OCI-LY1 (cell line): ENCODE data around the gene CARD18.

ENCODE experiments used
- H2AFZ ChIP-seq: fragments of 200-600 bp; sonication (generic), shearing (Covaris generic); 2 replicates; pipeline ENCODE4 v1.6.0; 2014; ENCODE audit warnings: antibody characterized with exemption, mild to moderate bottlenecking, low read length
- H3F3A ChIP-seq: fragments of 200-600 bp; sonication (generic), shearing (Covaris generic); 2 replicates; pipeline ENCODE4 v1.6.0; 2014; ENCODE audit warnings: mild to moderate bottlenecking, antibody characterized with exemption, low read length, moderate library complexity; ENCODE audit not compliant: insufficient read depth
- H3K27ac ChIP-seq: fragments of 200-600 bp; sonication (generic); 2 replicates; pipeline ENCODE4 v1.5.1; 2014; ENCODE audit warnings: low read length, mixed run types, mild to moderate bottlenecking, low read depth; ENCODE audit not compliant: poor library complexity, severe bottlenecking
- H3K27me3 ChIP-seq: fragments of 200-600 bp; sonication (generic); 2 replicates; pipeline ENCODE4 v1.6.0; 2014; ENCODE audit warnings: antibody characterized with exemption, mild to moderate bottlenecking, low read length, moderate library complexity; ENCODE audit not compliant: insufficient read depth
- H3K36me3 ChIP-seq: fragments of 200-600 bp; sonication (generic); 2 replicates; pipeline ENCODE4 v1.6.1; 2014; ENCODE audit warnings: mild to moderate bottlenecking, antibody characterized with exemption, low read length, moderate library complexity, mixed read lengths; ENCODE audit not compliant: insufficient read depth
- H3K4me1 ChIP-seq: fragments of 200-600 bp; sonication (generic); 2 replicates; pipeline ENCODE4 v1.5.1; 2014; ENCODE audit warnings: mild to moderate bottlenecking, low read length, moderate library complexity; ENCODE audit not compliant: insufficient read depth, severe bottlenecking
- H3K4me2 ChIP-seq: fragments of 200-600 bp; sonication (generic), shearing (Covaris generic); 2 replicates; pipeline ENCODE4 v1.6.1; 2014; ENCODE audit warnings: low read length
- H3K4me3 ChIP-seq: fragments of 200-600 bp; sonication (generic); 2 replicates; pipeline ENCODE4 v1.5.1; 2014; ENCODE audit warnings: low read length, low read depth, mild to moderate bottlenecking, mixed read lengths; ENCODE audit not compliant: poor library complexity, severe bottlenecking
- H3K79me2 ChIP-seq: fragments of 200-600 bp; shearing (Covaris generic); 2 replicates; pipeline ENCODE4 v1.6.1; 2016; ENCODE audit warnings: mixed run types, low read length, mixed read lengths; ENCODE audit not compliant: insufficient read depth
- H3K9ac ChIP-seq: fragments of 200-600 bp; sonication (generic), shearing (Covaris generic); 2 replicates; pipeline ENCODE4 v1.6.1; 2014; ENCODE audit warnings: mild to moderate bottlenecking, low read length, mixed read lengths
- H3K9me2 ChIP-seq: fragments of 200-600 bp; sonication (generic), shearing (Covaris generic); 2 replicates; pipeline ENCODE4 v1.6.1; 2014; ENCODE audit warnings: low read depth, mild to moderate bottlenecking, low read length, mixed read lengths
- H3K9me3 ChIP-seq: fragments of 200-600 bp; shearing (Covaris generic); 2 replicates; pipeline ENCODE4 v1.6.1; 2014; ENCODE audit warnings: low read length, mixed read lengths
- H4K20me1 ChIP-seq: fragments of 200-600 bp; sonication (generic), shearing (Covaris generic); 2 replicates; pipeline ENCODE4 v1.6.0; 2016; ENCODE audit warnings: mild to moderate bottlenecking, low read length; ENCODE audit not compliant: insufficient read depth
- EZH2 ChIP-seq: fragments of 200-600 bp; sonication (generic), shearing (Covaris generic); IDR thresholded peaks from 2 replicates; pipeline ENCODE4 v1.8.0; 2017; ENCODE audit warnings: borderline replicate concordance, mixed run types, mild to moderate bottlenecking, antibody characterized with exemption, low read length, moderate library complexity, mixed read lengths
- TF ChIP-seq, protein P1 (sequence below): fragments of 200-600 bp; sonication (generic), shearing (Covaris generic); IDR thresholded peaks from 2 replicates; pipeline ENCODE4 v1.5.1; 2017; ENCODE audit warnings: mild to moderate bottlenecking, antibody characterized with exemption, low read length, moderate library complexity, mixed read lengths

Gene CARD18

GRCh38 chr11:105177658-105178057 is 38.1 kb upstream of the CARD18 start:
- no peaks in the 10 kb centered on the region for H4K20me1 ChIP-seq

DNA sequence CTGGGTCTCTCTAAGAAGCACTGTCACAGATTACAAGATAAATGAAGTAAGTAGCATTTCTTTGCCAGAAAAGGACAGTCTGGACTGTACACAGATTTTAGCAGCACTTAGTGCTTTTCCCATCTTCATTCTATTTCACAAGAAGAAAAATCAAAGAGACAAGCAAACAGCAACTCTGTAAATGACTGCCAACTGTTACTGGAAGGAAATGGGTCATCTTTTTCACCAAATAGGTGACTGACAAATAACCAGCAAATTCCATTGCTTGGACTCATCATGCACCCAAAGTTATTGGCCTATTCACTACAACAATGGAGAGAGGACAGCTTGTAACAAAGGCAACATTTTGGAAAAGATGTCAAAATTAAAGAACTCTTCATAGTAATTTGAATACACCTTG is 28.9 kb upstream of the CARD18 start:
- no peak overlapping the region for H2AFZ ChIP-seq

More at GRCh38 chr11:105177658-105178057, 38.1 kb upstream of the CARD18 start:
- Histone ChIP-seq H3K4me3 (no peak overlapping the region), H3K4me1 (no peaks in the 10 kb centered on the region), H3K4me2 (no peak overlapping the region), H2AFZ (no peak overlapping the region), H3K36me3 (no peaks in the 10 kb centered on the region), H3K9me3 (no peaks in the 10 kb centered on the region), H3F3A (no peaks in the 10 kb centered on the region), H3K9me2 (no peaks in the 10 kb centered on the region), H3K27ac (no peak overlapping the region), H3K9ac (no peak overlapping the region), H3K79me2 (no peaks in the 10 kb centered on the region), H3K27me3 (no peaks in the 10 kb centered on the region)
- TF ChIP-seq, protein P1, sequence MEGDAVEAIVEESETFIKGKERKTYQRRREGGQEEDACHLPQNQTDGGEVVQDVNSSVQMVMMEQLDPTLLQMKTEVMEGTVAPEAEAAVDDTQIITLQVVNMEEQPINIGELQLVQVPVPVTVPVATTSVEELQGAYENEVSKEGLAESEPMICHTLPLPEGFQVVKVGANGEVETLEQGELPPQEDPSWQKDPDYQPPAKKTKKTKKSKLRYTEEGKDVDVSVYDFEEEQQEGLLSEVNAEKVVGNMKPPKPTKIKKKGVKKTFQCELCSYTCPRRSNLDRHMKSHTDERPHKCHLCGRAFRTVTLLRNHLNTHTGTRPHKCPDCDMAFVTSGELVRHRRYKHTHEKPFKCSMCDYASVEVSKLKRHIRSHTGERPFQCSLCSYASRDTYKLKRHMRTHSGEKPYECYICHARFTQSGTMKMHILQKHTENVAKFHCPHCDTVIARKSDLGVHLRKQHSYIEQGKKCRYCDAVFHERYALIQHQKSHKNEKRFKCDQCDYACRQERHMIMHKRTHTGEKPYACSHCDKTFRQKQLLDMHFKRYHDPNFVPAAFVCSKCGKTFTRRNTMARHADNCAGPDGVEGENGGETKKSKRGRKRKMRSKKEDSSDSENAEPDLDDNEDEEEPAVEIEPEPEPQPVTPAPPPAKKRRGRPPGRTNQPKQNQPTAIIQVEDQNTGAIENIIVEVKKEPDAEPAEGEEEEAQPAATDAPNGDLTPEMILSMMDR = no peak
- no peak for TF ChIP-seq EZH2

GRCh38 chr11:105167244-105167643 is 27.7 kb upstream of the CARD18 start:
- no peaks in the 10 kb centered on the region for H3K9me3 ChIP-seq
- H3K4me2 ChIP-seq = no peak overlapping the region
- no peak overlapping the region for H2AFZ ChIP-seq
- H3K4me1 ChIP-seq = no peaks in the 10 kb centered on the region
- H3K27me3 ChIP-seq = no peaks in the 10 kb centered on the region
- TF ChIP-seq, protein P1 = no peak
- no peak for TF ChIP-seq EZH2
- no peaks in the 10 kb centered on the region for H3F3A ChIP-seq
- H3K36me3 ChIP-seq = no peaks in the 10 kb centered on the region
- no peak overlapping the region for H3K27ac ChIP-seq
- no peak overlapping the region for H3K4me3 ChIP-seq
- H3K9ac ChIP-seq = no peak overlapping the region
- no peaks in the 10 kb centered on the region for H3K79me2 ChIP-seq
- H3K9me2 ChIP-seq = no peaks in the 10 kb centered on the region
- H4K20me1 ChIP-seq = no peaks in the 10 kb centered on the region

More for the DNA sequence above, 28.9 kb upstream of the CARD18 start:
- no peaks in the 10 kb centered on the region for H4K20me1 ChIP-seq
- TF ChIP-seq, protein P1 = no peak
- TF ChIP-seq EZH2 = no peak
- no peak overlapping the region for H3K9ac ChIP-seq
- no peaks in the 10 kb centered on the region for H3F3A ChIP-seq
- no peak overlapping the region for H3K4me3 ChIP-seq
- H3K27me3 ChIP-seq = no peaks in the 10 kb centered on the region
- no peaks in the 10 kb centered on the region for H3K9me3 ChIP-seq
- no peaks in the 10 kb centered on the region for H3K36me3 ChIP-seq
- H3K4me1 ChIP-seq = no peaks in the 10 kb centered on the region
- no peak overlapping the region for H3K4me2 ChIP-seq
- no peaks in the 10 kb centered on the region for H3K79me2 ChIP-seq
- no peak overlapping the region for H3K27ac ChIP-seq
- no peaks in the 10 kb centered on the region for H3K9me2 ChIP-seq
